GM10248 (cell line): Measurements from ENCODE around the gene CLRN2.

Experiments used
- CTCF ChIA-PET: fragments of 300-600 bp; sonication (Branson Sonifier 250); formaldehyde crosslinking; extraction: SDS; loops from one replicate; lab custom pipeline; 2021; ENCODE audit warnings: antibody characterized with exemption; lab: Yijun Ruan, JAX
- POLR2A ChIA-PET: fragments of 350-650 bp; sonication (Branson Sonifier 250); formaldehyde crosslinking; extraction: SDS; loops from one replicate; lab custom pipeline; 2020; ENCODE audit warnings: antibody characterized with exemption; lab: Yijun Ruan, JAX
- DNase-seq: peaks from one replicate; pipeline ENCODE4 v3.0.0; 2012; ENCODE audit errors: extremely low spot score
- TF ChIP-seq, protein P1 (sequence below): IDR thresholded peaks from 2 replicates; pipeline ENCODE4 v1.5.1; 2012; ENCODE audit warnings: mild to moderate bottlenecking, low read depth; ENCODE audit errors: extremely low read depth, missing control alignments, control extremely low read depth

Gene CLRN2

DNA sequence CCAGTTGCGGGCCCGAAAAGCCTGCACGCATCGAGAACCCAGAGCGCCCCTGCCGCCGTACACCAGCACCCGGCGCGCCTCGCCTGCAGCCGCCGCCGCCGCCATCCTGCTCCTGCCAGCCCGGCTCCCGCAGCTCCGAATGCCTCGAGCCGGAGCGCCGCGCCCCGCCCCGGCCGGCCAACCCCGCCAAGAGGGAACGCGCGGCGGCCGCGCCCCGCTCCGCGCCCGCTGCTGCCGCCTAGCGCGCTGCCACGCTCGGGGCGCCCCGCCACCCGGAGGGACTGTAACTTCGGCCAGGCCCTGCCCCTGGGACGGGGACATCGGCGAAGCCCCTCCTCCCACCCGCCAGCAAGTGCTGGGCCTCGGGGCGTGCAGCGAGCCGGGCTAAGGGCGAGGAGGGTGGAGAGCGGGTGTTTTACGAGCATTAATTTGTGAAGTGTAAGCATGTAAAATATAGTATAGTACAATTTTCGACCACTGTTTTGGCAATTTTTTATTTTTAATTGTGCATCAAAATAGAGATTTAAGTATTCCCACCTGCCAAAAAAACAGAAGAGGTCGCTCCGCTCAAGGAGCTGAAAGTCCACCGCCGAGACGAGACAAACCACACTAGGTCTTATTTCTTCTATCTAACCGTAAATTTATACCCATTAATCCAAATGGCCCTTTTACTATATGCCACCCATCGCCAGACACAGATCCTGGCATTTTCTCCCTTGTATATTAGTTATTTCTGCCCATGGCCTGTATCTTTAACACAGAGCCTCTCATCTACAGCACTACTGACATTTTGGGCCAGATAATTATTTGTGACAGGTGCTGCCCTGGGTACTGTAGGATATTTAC, 2.8 kb upstream of the CLRN2 start, which contains the start of gene QDPR:
TSS of gene QDPR (minus strand) at position 141 of the 846 bp plus-strand sequence. CDS start at position 105, 36 bp downstream.
- TF ChIP-seq, protein P1, sequence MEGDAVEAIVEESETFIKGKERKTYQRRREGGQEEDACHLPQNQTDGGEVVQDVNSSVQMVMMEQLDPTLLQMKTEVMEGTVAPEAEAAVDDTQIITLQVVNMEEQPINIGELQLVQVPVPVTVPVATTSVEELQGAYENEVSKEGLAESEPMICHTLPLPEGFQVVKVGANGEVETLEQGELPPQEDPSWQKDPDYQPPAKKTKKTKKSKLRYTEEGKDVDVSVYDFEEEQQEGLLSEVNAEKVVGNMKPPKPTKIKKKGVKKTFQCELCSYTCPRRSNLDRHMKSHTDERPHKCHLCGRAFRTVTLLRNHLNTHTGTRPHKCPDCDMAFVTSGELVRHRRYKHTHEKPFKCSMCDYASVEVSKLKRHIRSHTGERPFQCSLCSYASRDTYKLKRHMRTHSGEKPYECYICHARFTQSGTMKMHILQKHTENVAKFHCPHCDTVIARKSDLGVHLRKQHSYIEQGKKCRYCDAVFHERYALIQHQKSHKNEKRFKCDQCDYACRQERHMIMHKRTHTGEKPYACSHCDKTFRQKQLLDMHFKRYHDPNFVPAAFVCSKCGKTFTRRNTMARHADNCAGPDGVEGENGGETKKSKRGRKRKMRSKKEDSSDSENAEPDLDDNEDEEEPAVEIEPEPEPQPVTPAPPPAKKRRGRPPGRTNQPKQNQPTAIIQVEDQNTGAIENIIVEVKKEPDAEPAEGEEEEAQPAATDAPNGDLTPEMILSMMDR = peak; percentile 73
- POLR2A ChIA-PET = no interaction called here
- peak; percentile 86 for DNase-seq
- CTCF ChIA-PET = interaction anchor here (0.6 to 1.4 kb wide), 6 partner anchors 8 to 137 kb away, joined by 3 to 5 read pairs (median 3); no protein-coding TSS in a partner anchor

DNA sequence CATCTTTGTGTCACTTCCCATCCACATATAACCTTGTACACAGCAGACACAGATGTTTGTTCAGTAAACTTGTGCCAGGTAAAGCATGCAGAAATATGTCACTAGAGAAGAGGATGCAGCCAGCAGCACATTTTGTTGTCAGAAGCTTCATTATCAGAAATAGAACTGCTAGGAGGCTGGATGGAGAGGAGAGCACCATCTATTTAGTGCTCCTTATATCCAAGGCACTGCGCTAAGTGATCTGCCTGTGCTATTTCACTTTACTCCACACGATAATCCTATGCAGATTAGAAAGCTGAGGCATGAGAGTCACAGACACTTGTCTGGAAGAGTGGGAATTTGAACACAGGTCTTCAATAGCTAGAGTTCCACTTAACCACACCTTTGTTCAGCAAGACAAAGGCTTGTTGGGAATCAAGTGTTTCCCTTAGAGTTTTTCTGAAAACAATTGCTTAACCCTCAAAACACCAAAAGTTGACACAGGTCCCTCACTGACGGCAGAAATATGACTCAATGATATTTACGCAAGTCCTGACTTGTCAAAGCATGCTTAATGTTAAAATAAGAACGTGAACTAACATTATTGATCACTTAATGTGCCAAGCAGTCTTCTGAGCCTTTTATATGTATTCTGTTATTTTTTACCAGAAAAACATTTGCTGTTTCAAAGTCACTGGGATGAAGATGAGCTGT, 1.8 kb upstream of the CLRN2 start:
- no peak for DNase-seq
- TF ChIP-seq, protein P1 = no peak
- CTCF ChIA-PET = interaction anchor here (0.6 to 1.4 kb wide), 7 partner anchors 9 to 136 kb away, joined by 3 to 5 read pairs (median 3); no protein-coding TSS in a partner anchor
- POLR2A ChIA-PET = no interaction called here

DNA sequence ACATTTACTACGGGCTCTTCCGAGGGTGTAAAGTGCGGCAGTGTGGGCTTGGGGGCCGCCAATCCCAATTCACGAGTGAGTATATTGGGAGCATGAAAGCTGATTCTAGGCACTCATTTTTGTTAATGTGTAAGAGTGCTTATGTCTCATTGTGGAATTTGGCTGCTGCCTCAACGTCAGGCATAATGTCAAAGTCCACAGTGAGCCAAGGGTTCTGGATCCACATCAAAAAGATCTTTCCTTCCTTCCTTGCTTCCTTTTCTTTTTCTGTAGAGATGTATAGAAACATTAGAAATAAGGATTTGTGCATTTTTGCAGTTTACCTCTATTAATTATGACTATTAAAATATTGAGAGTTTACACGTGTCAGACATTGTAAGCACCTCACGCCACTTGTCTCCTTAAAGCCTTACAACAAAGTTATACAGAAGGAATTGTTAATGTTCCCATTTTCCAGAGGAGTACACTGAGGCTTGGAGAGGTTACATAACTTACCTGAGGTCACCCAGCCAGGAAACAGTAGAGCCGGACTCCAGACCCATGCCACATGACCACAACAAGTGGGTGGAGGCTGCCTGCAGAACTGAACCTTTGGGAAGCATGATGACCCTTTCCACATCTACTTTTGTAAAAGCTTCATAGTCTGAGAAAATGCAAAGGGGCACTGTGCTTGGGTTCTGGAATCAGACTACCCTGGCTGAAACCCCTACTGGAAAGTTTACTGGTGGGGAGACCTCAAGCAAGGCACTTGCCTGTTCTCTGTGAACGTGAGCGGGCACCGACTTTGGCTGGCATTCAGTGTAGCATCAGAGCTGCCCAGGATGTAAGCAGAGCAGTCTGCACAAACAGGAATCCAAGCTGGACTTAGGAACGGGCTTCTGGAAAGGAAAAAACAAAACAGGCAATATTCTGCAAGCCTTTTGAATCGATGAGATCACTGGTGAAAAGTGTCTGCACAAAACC, 761 bp downstream of the CLRN2 start:
- no peak for DNase-seq
- POLR2A ChIA-PET = no interaction called here
- TF ChIP-seq, protein P1 = no peak
- CTCF ChIA-PET = interaction anchor here (1.4 to 1.9 kb wide), 2 partner anchors 33 to 122 kb away, joined by 3 to 5 read pairs; no protein-coding TSS in a partner anchor

DNA sequence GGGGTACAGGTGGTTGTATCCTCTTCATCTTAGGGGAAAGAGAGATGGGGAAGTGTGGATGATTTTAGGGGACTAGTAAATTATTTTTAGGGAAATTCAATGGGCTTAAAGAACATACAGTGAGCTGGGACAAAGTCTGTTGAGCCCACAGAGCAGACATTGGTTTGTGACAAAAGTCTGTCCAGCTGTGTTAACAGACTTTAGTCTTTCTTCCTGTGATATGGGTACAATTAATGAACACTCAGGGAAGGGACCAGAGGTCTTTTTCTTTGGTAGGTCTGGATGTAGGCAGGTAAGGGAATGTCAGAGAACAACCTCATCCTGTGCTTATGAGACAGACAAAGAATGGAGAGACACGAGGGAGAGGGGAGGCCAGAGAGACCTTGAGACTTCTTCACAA, 2.0 kb downstream of the CLRN2 start:
- CTCF ChIA-PET = interaction anchor here (1.4 to 1.9 kb wide), 2 partner anchors 32 to 120 kb away, joined by 3 to 5 read pairs; no protein-coding TSS in a partner anchor

DNA sequence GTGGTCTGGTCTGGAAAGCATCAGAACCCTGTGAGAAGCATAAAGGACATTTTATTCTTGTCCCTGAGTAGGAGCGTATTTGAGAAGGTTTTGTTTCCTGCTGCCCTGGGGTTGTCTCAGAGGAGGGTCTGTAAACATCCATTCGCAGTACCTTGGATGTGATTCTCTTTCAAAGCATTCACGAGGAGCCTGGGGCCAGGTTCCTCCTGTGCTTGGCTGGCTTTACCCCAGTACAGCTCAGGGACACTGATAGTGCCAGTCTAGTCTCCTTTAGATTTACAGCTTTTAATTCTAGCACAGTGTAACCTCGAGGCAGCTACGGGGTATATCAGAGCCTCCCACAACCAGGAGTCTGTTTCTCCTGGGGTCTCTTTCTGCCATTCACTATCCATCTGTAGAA, 2.7 kb downstream of the CLRN2 start:
- TF ChIP-seq, protein P1 = no peak
- no peak for DNase-seq
- ChIA-PET POLR2A (no interaction called here), CTCF (interaction anchor here (1.9 kb wide), 1 partner anchor 31 kb away, joined by 5 read pairs; no protein-coding TSS in a partner anchor)

More for the DNA sequence above, 2.0 kb downstream of the CLRN2 start:
- TF ChIP-seq, protein P1 = no peak
- no peak for DNase-seq
- POLR2A ChIA-PET = no interaction called here
